Ascending aorta (tissue), 2 donors: ENCODE data around the gene GLOD4. TPM values are rescaled to one million over a fixed set of nuclear protein-coding genes. Genes with fewer than 3 reads are reported as not detected.

Source experiments
- DNase-seq, 2 donors: peaks; one replicate each; pipeline ENCODE4 v3.0.0-alpha.2; 2019; ENCODE audit warnings: low spot score in 2 of 2
- H3K27ac ChIP-seq, 2 donors: fragments of 200-600 bp; sonication (generic); one replicate each; pipeline ENCODE4 v1.5.1; 2016 to 2017; ENCODE audit warnings: mild to moderate bottlenecking in 1 of 2
- H3K27me3 ChIP-seq: fragments of 200-600 bp; sonication (generic); one replicate; pipeline ENCODE4 v1.5.1; 2017
- H3K36me3 ChIP-seq, 2 donors: fragments of 200-600 bp; sonication (generic); one replicate each; pipeline ENCODE4 v1.5.1; 2016
- H3K4me1 ChIP-seq, 2 donors: fragments of 200-600 bp; sonication (generic); one replicate each; pipeline ENCODE4 v1.5.1; 2016 to 2017; ENCODE audit warnings: mild to moderate bottlenecking in 1 of 2
- H3K4me3 ChIP-seq, 2 donors: fragments of 200-600 bp; sonication (generic); one replicate each; pipeline ENCODE4 v1.5.1; 2016 to 2017; ENCODE audit warnings: mild to moderate bottlenecking in 1 of 2
- H3K9me3 ChIP-seq, 2 donors: fragments of 200-600 bp; sonication (generic); one replicate each; pipeline ENCODE4 v1.5.1; 2016
- CTCF ChIP-seq, 3 experiments: fragments of 200-600 bp in 2 of 3; fragments of 450-650 bp in 1 of 3; sonication (generic) in 2 of 3; IDR thresholded peaks; one replicate each; pipeline ENCODE4 v1.5.1; 2016 to 2019; ENCODE audit warnings: antibody characterized with exemption in 3 of 3, mild to moderate bottlenecking in 1 of 3, moderate library complexity in 1 of 3
- intact Hi-C: fragments of 100-400 bp; cut with DNase I; formaldehyde crosslinking; loops from one replicate; pipeline ENCODE4 v1.15.1; 2023
- total RNA-seq: library from RNA; depleted of rRNA; stranded (reverse); fragments of >200 nt; gene quantifications from one replicate; pipeline ENCODE4 v1.1.0, GENCODE V29; 2016

The GLOD4 gene
- total RNA-seq, 1 donor from 2014 or later = 148 TPM

- DNase-seq = no peak
- no peaks in the 10 kb centered on the region for H3K27me3 ChIP-seq
- no peaks in the 10 kb centered on the region for H3K4me1 ChIP-seq
- intact Hi-C loops = no loop called here
- H3K36me3 ChIP-seq = peaks cover 0 to 3% of the 10 kb centered on the region in 2 donors
- H3K27ac ChIP-seq = no peak overlapping the region
- no peak for TF ChIP-seq CTCF (IDR thresholded peaks at IDR 0.05)
- no peaks in the 10 kb centered on the region for H3K9me3 ChIP-seq
- H3K4me3 ChIP-seq = no peak overlapping the region
Observed at GRCh38 chr17:825216-825615, 43.1 kb upstream of the GLOD4 start.

DNA sequence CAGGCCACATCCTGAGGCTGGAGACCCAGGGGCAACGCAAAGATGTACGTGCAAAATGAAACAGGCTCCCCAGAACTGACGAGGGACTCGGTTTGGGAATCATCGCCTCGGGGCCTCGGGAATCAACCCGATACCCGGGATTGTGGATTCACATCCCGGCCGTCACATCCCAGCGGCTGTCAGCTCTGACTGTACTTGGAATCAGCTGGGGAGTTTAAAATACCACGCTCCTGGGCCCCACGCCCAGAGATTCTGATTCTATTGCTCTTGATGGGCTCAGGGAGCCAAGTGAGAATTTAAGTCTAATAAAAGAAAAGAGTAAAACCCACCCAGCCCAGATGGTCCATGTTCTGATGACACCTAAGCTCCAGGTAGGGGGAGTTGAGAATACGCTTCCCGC is 42.3 kb upstream of the GLOD4 start:
- Histone ChIP-seq H3K4me1 (no peaks in the 10 kb centered on the region), H3K9me3 (no peaks in the 10 kb centered on the region), H3K4me3 (no peak overlapping the region), H3K27ac (no peak overlapping the region), H3K27me3 (no peaks in the 10 kb centered on the region), H3K36me3 (peaks cover 0 to 3% of the 10 kb centered on the region in 2 donors)
- no peak for TF ChIP-seq CTCF (IDR thresholded peaks at IDR 0.05)
- no peak for DNase-seq
- intact Hi-C loops = no loop called here

GRCh38 chr17:823501-823902 is 41.4 kb upstream of the GLOD4 start:
- no peak for TF ChIP-seq CTCF (IDR thresholded peaks at IDR 0.05)
- Histone ChIP-seq H3K9me3 (no peaks in the 10 kb centered on the region), H3K4me1 (no peaks in the 10 kb centered on the region), H3K36me3 (peaks cover 0 to 3% of the 10 kb centered on the region in 2 donors), H3K27me3 (no peaks in the 10 kb centered on the region), H3K27ac (no peak overlapping the region), H3K4me3 (no peak overlapping the region)
- intact Hi-C loops = no loop called here
- no peak for DNase-seq

- intact Hi-C loops = no loop called here
- no peak for DNase-seq
- no peaks in the 10 kb centered on the region for H3K9me3 ChIP-seq
- H3K4me3 ChIP-seq = no peak overlapping the region
- peaks cover 0 to 3% of the 10 kb centered on the region in 2 donors for H3K36me3 ChIP-seq
- H3K27me3 ChIP-seq = no peaks in the 10 kb centered on the region
- TF ChIP-seq CTCF (IDR thresholded peaks at IDR 0.05) = no peak
- no peaks in the 10 kb centered on the region for H3K4me1 ChIP-seq
- H3K27ac ChIP-seq = no peak overlapping the region
Observed at GRCh38 chr17:819251-819650, 37.2 kb upstream of the GLOD4 start.

DNA sequence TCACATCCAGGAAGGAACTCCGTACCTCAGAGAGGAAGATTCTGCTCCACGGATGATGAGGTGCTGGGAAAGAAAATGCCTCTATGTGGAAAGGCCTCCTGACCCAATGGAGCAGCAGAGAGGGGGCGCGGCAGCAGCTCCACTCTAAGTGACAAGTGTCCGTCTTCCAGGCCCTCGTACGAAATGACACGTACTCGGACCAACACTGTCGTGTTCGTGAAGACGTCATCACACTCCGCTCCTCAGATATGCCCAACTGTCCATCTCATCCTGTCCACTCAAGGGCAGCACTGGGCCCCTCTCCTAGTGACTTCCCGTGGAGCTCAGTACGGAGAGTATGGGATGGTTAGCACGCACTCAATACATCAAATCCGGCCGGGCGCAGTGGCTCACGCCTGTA is 32.3 kb upstream of the GLOD4 start:
- H3K27me3 ChIP-seq = no peaks in the 10 kb centered on the region
- no peak for DNase-seq
- no peak for TF ChIP-seq CTCF (IDR thresholded peaks at IDR 0.05)
- intact Hi-C loops = no loop called here
- no peaks in the 10 kb centered on the region for H3K36me3 ChIP-seq
- H3K4me3 ChIP-seq = no peak overlapping the region
- H3K4me1 ChIP-seq = no peaks in the 10 kb centered on the region
- H3K9me3 ChIP-seq = no peaks in the 10 kb centered on the region
- H3K27ac ChIP-seq = no peak overlapping the region

DNA sequence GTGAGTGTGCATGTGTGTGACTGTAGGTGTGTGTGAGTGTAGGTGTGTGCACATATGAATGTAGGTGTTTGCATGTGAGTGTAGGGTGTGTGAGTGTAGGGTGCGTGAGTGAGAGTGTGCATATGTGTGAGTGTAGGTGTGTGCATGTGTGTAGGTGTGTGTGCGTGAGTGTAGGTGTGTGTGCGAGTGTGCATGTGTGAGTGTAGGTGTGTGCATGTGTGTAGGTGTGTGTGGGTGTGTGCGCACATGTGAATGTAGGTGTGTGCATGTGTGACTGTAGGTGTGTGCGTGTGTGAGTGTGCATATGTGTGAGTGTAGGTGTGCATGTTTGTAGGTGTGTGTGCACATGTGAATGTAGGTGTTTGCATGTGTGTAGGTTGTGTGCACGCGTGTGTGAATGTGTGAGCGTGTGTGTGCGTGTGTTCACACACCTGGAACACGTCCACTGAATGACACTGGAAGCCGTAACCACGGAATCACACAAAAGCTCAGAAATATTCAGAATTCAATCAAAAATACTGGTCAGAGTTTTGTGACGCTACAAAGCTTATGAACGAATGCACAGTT is 30.6 kb upstream of the GLOD4 start:
- TF ChIP-seq CTCF (IDR thresholded peaks at IDR 0.05) = no peak
- no peak overlapping the region for H3K27ac ChIP-seq
- no peak for DNase-seq
- H3K4me3 ChIP-seq = no peak overlapping the region
- intact Hi-C loops = no loop called here
- H3K4me1 ChIP-seq = no peaks in the 10 kb centered on the region
- H3K36me3 ChIP-seq = no peaks in the 10 kb centered on the region
- no peaks in the 10 kb centered on the region for H3K27me3 ChIP-seq
- H3K9me3 ChIP-seq = no peaks in the 10 kb centered on the region
